GM12864 (cell line): ENCODE data around the gene PRSS35.

Experiments used
- DNase-seq: peaks from one replicate; pipeline ENCODE4 v3.0.0-alpha.2; 2011; ENCODE audit warnings: low read depth
- H3K4me3 ChIP-seq: 2 replicates; pipeline ENCODE4 v1.5.1; 2011; ENCODE audit warnings: mild to moderate bottlenecking, low read depth, low read length, control low read depth
- CTCF ChIP-seq: IDR thresholded peaks from 2 replicates; pipeline ENCODE4 v1.5.1; 2011; ENCODE audit warnings: low read depth, mild to moderate bottlenecking, moderate library complexity, low read length, control low read depth, inconsistent platforms; ENCODE audit errors: missing control alignments

Gene PRSS35

GRCh38 chr6:83514866-83515466, 2.6 kb downstream of the PRSS35 start:
- no peak overlapping the region for H3K4me3 ChIP-seq

GRCh38 chr6:83517500-83517899, 5.2 kb downstream of the PRSS35 start:
- DNase-seq = no peak
- no peak overlapping the region for H3K4me3 ChIP-seq
- TF ChIP-seq CTCF = no peak

More at GRCh38 chr6:83514866-83515466, 2.6 kb downstream of the PRSS35 start:
- TF ChIP-seq CTCF = peak; percentile 78
- peak; percentile 27 for DNase-seq

- TF ChIP-seq CTCF = peak; percentile 18
- no peak overlapping the region for H3K4me3 ChIP-seq
- DNase-seq = no peak
These were observed 6.6 kb downstream of the PRSS35 start for GRCh38 chr6:83518816-83519480.

GRCh38 chr6:83536034-83536646, 23.8 kb downstream of the PRSS35 start:
- no peak overlapping the region for H3K4me3 ChIP-seq
- peak; percentile 87 for TF ChIP-seq CTCF
- DNase-seq = no peak

GRCh38 chr6:83536647-83537589, 24.6 kb downstream of the PRSS35 start:
- TF ChIP-seq CTCF = no peak
- H3K4me3 ChIP-seq = no peak overlapping the region
- no peak for DNase-seq

GRCh38 chr6:83539678-83540077, 27.3 kb downstream of the PRSS35 start:
- no peak for DNase-seq
- TF ChIP-seq CTCF = no peak
- H3K4me3 ChIP-seq = no peak overlapping the region
